Measurements from ENCODE around the gene KDSR. TPM values are rescaled to one million over a fixed set of nuclear protein-coding genes. Genes with fewer than 3 reads are reported as not detected.
A peak's percentile ranks its signal among the peaks of the same experiment; 100 is the strongest.

Gene KDSR
- total and polyA plus RNA-seq, 10 donors = 5.7 to 42.2 (median 32.6) TPM

GRCh38 chr18:63399300-63399699 is 32.3 kb upstream of the KDSR start:
- intact Hi-C loops (cut with DNase I; ENCODE audit: low total_unique reads) = no loop called here
- TF ChIP-seq POLR2A (IDR thresholded peaks at IDR 0.05) = no peak
- no peak for TF ChIP-seq CTCF (IDR thresholded peaks at IDR 0.05 in 8 of 11, conservative IDR thresholded peaks at IDR 0.05 in 3 of 11)
- TF ChIP-seq POLR2AphosphoS5 (IDR thresholded peaks at IDR 0.05) = no peak
- no peaks in the 10 kb centered on the region for H3K27me3 ChIP-seq (replicated peaks in 1 of 7)
- peaks cover 9 to 100% (median 95%) of the 10 kb centered on the region in 6 donors for H3K36me3 ChIP-seq
- H3K4me3 ChIP-seq = peak overlapping the region in 1 of 8 donors; percentile 11
- no peaks in the 10 kb centered on the region for H3K9me3 ChIP-seq
- H3K27ac ChIP-seq = no peak overlapping the region
- H3K4me1 ChIP-seq = peaks cover 0 to 7% (median 0%) of the 10 kb centered on the region in 6 donors
- no peak for DNase-seq
- WGBS, 5 donors = 95 to 97% (median 96%) methylated on average over 3 of the region's 3 CpGs

GRCh38 chr18:63397349-63397748 is 30.3 kb upstream of the KDSR start:
- H3K4me1 ChIP-seq = peaks cover 0 to 7% (median 0%) of the 10 kb centered on the region in 6 donors
- H3K27me3 ChIP-seq (replicated peaks in 1 of 7) = no peaks in the 10 kb centered on the region
- no peaks in the 10 kb centered on the region for H3K9me3 ChIP-seq
- no peak overlapping the region for H3K27ac ChIP-seq
- intact Hi-C loops (cut with DNase I; ENCODE audit: low total_unique reads) = no loop called here
- no peak overlapping the region for H3K4me3 ChIP-seq
- no peak for DNase-seq
- WGBS, 5 donors = 95 to 100% (median 98%) methylated on average over 1 of the region's 1 CpG
- no peak for TF ChIP-seq CTCF (IDR thresholded peaks at IDR 0.05 in 8 of 11, conservative IDR thresholded peaks at IDR 0.05 in 3 of 11)
- no peak for TF ChIP-seq POLR2A (IDR thresholded peaks at IDR 0.05)
- no peak for TF ChIP-seq POLR2AphosphoS5 (IDR thresholded peaks at IDR 0.05)
- peaks cover 3 to 100% (median 93%) of the 10 kb centered on the region in 6 donors for H3K36me3 ChIP-seq

GRCh38 chr18:63395503-63395902 is 28.5 kb upstream of the KDSR start:
- TF ChIP-seq POLR2A (IDR thresholded peaks at IDR 0.05) (no peak), POLR2AphosphoS5 (IDR thresholded peaks at IDR 0.05) (no peak), CTCF (IDR thresholded peaks at IDR 0.05 in 8 of 11, conservative IDR thresholded peaks at IDR 0.05 in 3 of 11) (no peak)
- no peaks in the 10 kb centered on the region for H3K9me3 ChIP-seq
- peaks cover 0 to 6% (median 0%) of the 10 kb centered on the region in 6 donors for H3K4me1 ChIP-seq
- H3K36me3 ChIP-seq = peaks cover 0 to 100% (median 87%) of the 10 kb centered on the region in 6 donors
- DNase-seq = no peak
- no peaks in the 10 kb centered on the region for H3K27me3 ChIP-seq (replicated peaks in 1 of 7)
- H3K4me3 ChIP-seq = no peak overlapping the region
- 89 to 98% (median 93%) methylated on average over 1 of the region's 1 CpG for WGBS, 5 donors
- no peak overlapping the region for H3K27ac ChIP-seq
- intact Hi-C loops (cut with DNase I; ENCODE audit: low total_unique reads) = no loop called here

- WGBS, 5 donors = 94 to 100% (median 96%) methylated on average over 3 of the region's 3 CpGs
- Histone ChIP-seq H3K27ac (no peak overlapping the region), H3K4me3 (no peak overlapping the region), H3K27me3 (replicated peaks in 1 of 7) (no peaks in the 10 kb centered on the region), H3K9me3 (no peaks in the 10 kb centered on the region), H3K4me1 (peaks cover 0 to under 1% (median 0%) of the 10 kb centered on the region in 6 donors), H3K36me3 (peaks cover 0 to 100% (median 88%) of the 10 kb centered on the region in 6 donors)
- TF ChIP-seq CTCF (IDR thresholded peaks at IDR 0.05 in 8 of 11, conservative IDR thresholded peaks at IDR 0.05 in 3 of 11) = no peak
- no peak for TF ChIP-seq POLR2A (IDR thresholded peaks at IDR 0.05)
- TF ChIP-seq POLR2AphosphoS5 (IDR thresholded peaks at IDR 0.05) = no peak
- DNase-seq = no peak
- intact Hi-C loops (cut with DNase I; ENCODE audit: low total_unique reads) = no loop called here
These were observed 27.9 kb upstream of the KDSR start for GRCh38 chr18:63394954-63395353.
